HG03571 (cell line): ENCODE results near the gene MISP.
"Not testable (repeated sequence)": the region's sequence is repeated elsewhere in the genome, so short reads cannot be mapped to it uniquely, and the experiment has no call there.

Experiments used
- ATAC-seq: cut with Tn5 transposase; IDR thresholded peaks from one replicate; pipeline ENCODE4 v1.9.1; 2021; ENCODE audit not compliant: unreplicated experiment

Gene MISP

DNA sequence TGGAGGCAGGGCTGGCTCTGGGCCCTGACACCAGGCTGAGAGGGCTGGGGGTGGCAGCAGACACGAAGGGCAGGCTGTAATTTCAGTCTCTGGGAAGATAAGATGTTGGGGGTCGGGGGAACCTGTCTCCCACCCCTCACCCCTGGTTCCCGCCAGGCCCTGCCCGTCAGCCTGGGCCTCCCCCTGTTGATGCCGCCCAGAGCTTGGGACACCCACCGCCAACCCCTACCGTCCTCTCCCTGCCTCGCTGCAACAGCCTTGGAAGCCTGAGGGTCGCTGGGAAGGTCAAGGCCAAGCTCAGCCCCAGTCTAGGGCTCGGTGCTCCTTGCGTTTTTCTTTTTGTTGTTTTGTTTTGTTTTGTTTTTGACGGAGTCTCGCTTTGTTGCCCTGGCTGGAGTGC lies 27.7 kb upstream of the MISP start:
- no peak for ATAC-seq

- no peak for ATAC-seq
Measured at GRCh38 chr19:723714-724113, 27.2 kb upstream of the MISP start.

- ATAC-seq: no peak
Measured at GRCh38 chr19:725461-726089, 25.3 kb upstream of the MISP start.

DNA sequence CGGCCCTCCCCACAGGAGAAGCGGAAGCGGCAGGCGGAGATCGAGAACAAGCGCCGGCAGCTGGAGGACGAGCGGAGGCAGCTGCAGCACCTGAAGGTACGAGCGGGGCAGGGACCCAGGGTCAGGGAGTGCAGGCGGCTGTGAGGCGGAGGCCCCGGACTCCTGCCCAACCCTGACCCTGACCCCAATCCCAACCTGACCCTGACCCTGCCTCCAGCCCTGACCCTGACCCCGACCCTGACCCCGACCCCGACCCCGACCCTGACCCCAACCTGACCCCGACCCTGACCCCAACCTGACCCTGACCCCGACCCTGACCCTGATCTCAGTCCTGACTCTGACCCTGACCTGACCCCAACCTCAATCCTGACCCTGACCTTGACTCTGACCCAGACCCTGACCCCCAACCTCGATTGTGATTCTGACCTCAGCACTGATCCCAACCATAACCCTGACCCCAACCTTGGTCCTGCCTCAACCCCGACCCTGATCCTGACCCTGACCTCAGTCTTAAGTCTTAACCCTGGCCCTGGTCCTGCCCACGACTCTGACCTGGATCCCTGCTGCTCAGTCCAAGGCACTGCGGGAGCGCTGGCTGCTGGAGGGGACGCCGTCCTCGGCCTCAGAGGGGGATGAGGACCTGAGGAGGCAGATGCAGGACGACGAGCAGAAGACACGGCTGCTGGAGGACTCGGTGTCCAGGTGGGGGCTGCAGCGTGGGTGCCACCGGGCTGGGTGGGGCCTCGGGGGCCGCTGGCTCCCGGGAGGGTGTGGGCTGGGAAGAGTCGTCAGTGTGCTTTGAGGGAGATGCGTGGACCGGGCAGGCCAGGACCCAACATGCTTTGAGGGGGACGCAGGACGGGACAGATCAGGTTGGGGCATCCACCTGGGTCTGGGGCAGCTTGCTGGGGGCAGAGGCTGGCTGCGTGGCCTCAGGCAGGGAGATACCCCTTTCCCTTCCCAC lies 23.6 kb upstream of the MISP start:
- ATAC-seq: no peak

DNA sequence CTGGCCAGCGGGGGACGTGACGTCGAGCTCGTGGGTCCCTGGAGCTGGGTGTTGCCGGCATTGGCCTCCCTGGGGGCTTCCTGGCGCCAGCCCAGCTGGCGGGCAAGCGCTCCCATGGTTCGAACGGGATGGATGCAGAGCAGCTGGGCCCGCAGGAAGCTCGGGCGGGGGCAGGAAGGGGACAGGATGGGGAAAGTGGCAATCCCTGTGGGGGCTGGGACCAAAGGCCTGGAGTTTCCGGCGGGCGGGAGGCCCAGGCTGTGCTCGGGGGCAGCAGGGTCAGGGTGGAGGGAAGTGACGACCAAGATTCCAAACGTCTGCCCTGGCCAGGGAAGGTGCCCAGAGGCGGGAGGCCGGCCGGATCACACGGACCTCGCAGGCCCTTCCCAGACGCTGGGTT lies 22.9 kb upstream of the MISP start:
- no peak for ATAC-seq

- not testable (repeated sequence) for ATAC-seq
Measured at GRCh38 chr19:729564-729963, 21.3 kb upstream of the MISP start.

DNA sequence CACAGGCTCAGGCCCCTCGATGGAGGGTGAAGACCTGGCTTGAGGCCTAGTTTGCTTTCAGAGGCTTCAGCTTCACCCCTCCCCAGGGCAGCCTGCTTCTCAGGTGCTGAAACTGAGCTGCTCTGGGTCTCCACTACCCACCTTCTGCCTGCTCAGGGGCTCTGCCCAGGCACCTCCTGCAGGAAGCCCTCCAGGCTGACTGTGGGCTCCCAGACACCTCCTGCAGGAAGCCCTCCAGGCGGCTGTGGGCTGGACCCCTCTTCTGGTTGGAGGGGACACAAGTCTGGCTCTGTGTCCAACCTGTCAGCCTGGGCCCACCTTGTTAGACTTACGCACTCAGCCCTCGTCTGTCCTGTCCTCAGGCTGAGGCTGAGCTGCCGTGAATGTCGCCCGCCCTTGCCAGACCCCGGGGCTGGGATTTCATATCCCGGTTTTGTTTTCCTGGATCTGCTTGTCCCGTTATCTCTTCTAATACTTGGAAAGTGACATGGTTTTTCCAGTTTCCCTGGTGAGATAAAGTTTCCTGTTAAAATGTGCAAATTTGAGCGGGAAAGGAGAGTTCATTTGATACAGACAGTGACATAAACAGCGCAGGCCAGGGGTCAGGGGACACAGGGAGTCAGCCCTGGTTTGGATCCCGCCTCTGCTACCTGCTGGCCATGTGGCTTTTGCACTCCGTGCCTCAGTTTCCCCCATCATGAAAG lies 20.8 kb upstream of the MISP start:
- ATAC-seq: no peak

GRCh38 chr19:731000-731399 lies 19.9 kb upstream of the MISP start:
- ATAC-seq: no peak

DNA sequence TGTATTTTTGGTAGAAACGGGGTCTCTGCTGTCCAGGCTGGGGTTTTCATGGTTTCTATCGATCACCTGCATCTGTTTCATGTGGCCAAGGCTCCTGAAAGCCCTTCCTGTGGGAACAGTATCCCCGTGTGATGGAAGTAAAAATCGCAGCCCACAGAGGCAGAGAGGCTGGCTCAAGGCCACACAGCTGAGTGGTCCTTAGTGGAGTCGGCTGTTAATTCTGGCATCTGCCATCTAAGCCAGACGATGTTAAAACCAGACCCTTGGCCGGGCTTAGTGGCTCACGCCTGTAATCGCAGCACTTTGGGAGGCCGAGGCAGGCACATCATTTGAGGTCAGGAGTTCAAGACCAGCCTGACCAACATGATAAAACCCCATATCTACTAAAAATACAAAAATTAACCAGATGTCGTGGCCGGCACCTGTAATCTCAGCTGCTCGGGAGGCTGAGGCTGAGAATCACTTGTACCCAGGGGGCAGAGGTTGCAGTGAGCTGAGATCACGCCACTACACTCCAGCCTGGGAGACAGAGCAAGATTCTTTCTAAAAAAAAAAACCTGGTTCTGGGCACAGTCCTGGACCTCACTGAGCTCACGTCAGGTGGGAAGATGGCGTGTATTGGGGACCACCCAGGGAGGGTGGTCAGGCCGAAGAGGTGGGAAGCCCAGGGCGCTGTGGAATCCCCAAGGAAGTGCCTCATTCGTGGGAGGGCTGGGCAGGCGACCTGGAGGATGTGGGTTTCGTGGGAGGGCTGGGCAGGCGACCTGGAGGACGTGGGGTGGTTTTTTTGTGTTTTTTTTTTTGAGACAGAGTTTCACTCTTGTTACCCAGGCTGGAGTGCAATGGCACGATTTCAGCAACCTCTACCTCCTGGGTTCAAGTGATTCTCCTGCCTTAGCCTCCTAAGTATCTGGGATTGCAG lies 18.5 kb upstream of the MISP start:
- ATAC-seq: no peak

- ATAC-seq: no peak
Measured at GRCh38 chr19:734716-735115, 16.2 kb upstream of the MISP start.

GRCh38 chr19:736125-736524 lies 14.8 kb upstream of the MISP start:
- no peak for ATAC-seq

- ATAC-seq: no peak
Measured at GRCh38 chr19:737591-738093, 13.3 kb upstream of the MISP start.

- ATAC-seq: no peak
Measured at GRCh38 chr19:738509-739128, 12.3 kb upstream of the MISP start.

DNA sequence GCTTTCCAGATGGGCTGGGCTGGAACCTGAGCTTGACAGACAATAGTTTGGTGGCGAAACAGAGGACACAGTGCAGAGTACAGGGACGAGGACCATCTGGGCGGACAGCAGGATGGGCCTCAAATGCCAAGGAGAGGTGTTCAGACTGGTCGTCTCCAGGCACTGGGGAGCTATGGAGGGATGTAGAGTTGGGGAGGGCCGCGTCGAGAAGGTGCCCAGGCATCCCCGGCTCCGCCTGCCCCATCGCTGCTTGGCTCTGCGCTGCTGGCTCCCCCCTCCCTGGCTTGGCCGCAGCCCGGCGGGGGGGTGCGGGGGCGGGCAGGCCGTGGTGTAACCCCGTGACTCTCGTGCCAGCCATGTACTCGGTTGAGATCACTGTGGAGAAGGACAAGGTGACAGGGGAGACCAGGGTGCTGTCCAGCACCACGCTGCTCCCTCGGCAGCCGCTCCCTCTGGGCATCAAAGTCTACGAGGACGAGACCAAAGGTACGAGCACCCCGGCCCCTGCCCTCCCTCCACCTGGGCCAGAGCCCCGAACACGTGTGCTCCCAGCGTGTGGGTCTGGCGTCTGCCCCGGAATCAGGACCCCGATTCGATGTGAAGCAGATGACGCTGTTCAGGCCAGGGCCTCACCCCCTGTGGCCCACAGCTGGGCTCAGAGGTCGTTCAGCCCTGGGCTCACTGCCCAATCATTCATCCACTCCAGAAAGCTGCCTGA lies 10.8 kb upstream of the MISP start:
- no peak for ATAC-seq

DNA sequence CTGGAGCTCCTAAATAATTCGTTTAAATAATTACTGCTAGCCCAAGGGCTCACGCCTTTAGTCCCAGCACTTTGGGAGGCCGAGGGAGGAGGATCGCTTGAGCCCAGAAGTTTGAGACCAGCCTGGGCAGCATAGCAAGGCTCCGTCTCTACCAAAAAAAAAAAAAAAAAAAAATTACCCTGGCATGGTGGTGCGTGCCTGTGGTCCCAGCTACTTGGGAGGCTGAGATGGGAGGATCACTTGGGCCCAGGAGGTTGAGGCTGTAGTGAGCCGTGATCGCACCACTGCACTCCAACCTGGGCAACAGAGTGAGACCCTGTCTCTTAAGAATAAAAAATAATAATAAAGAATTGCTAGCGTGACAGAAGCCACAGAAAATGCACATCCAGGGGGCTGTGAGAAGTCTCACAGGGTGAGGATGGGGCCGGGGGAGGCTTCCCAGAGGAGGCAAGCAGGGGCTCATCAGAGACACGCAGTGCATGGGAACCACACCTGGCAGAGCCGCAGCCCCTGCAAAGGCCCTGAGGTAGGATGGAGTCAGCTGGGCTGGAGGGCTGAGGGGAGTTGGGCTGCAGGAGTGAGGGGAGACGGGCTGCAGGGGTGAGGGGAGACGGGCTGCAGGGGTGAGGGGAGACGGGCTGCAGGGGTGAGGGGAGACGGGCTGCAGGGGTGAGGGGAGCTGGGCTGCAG lies 10.0 kb upstream of the MISP start:
- ATAC-seq: not testable (repeated sequence)

DNA sequence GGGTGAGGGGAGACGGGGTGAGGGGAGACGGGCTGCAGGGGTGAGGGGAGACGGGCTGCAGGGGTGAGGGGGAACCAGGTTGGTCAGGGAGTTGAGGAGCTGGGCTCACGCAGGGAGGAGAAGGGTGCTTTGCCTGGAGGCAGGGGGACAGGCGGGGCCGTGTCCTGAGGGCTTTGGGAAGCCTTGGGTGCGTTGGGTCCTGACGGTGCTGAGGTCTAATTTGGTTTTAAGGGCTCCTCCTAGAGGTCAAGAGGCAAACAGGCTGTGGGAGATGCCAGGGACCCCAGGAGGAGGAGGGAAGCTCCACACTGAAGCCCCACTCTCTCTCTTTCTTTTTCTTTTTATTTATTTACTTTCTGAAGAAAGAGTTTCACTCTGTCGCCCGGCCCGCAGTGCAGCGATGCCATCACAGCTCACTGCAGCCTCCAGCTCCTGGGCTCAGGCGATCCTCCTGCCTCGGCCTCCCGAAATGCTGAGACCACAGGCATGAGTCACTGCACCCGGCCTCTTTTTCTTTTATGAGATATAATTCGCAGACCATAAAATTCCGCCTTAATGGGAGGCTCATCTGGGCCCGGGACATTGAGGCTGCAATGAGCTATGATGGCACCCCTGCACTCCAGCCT lies 9.3 kb upstream of the MISP start:
- ATAC-seq: no peak

DNA sequence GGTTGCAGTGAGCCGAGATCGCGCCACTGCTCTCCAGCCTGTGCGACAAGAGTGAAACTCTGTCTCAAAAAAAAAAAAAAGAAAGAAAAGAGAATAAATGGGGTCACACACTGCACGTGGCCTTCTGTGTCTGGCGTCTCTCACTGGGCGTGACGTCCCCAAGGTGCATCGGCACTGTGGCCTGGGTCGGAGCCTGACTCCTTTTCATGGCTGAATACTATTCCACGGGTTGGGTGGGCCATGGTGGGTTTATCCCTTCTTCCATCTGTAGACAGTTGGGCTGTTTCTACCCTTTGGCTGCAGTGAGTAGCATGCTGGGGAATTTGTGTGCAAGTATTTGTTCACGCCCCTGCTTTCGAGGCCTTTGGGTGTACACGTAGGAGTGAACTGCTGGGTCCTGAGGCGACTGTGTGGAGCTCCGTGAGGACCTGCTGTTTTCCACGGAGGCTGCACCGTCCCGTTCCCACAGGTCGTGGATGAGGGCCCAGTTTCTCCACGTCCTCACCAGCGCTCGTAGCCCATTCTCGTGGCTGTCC lies 8.3 kb upstream of the MISP start:
- ATAC-seq: no peak

- no peak for ATAC-seq
Measured at GRCh38 chr19:743168-743687, 7.7 kb upstream of the MISP start.
